DND-41 (cell line): ENCODE results near the gene KDM5A.

Experiments used
- ATAC-seq: fragments of 200-7000 bp; cut with Tn5 transposase; 3 replicates; pipeline ENCODE4 v1.9.1; 2021; ENCODE audit warnings: low read depth; ENCODE audit not compliant: insufficient read depth
- DNase-seq: peaks from one replicate; pipeline ENCODE4 v3.0.0-alpha.2; 2020
- H2AFZ ChIP-seq: 2 replicates; pipeline ENCODE4 v1.6.0; 2012; ENCODE audit warnings: low read depth, low read length
- H3K27ac ChIP-seq: 2 replicates; pipeline ENCODE4 v1.5.1; 2012; ENCODE audit warnings: low read length, inconsistent platforms
- H3K27me3 ChIP-seq: fragments of 200-600 bp; sonication (generic); 2 replicates; pipeline ENCODE4 v1.6.0; 2012; ENCODE audit warnings: low read length, mild to moderate bottlenecking, inconsistent platforms; ENCODE audit not compliant: insufficient read depth, poor library complexity
- H3K36me3 ChIP-seq: 2 replicates; pipeline ENCODE4 v1.5.1; 2012; ENCODE audit warnings: low read length, inconsistent platforms; ENCODE audit not compliant: insufficient read depth
- H3K4me1 ChIP-seq: 2 replicates; pipeline ENCODE4 v1.5.1; 2012; ENCODE audit warnings: mild to moderate bottlenecking, low read length; ENCODE audit not compliant: insufficient read depth
- H3K4me2 ChIP-seq: 2 replicates; pipeline ENCODE4 v1.6.0; 2012; ENCODE audit warnings: mild to moderate bottlenecking, moderate library complexity, low read length, inconsistent platforms; ENCODE audit not compliant: insufficient read depth
- H3K4me3 ChIP-seq, 2 experiments: fragments of 200-600 bp in 1 of 2; shearing (Covaris generic) in 1 of 2; 2 replicates each; pipeline ENCODE4 v1.5.1; 2012 to 2016; ENCODE audit warnings: inconsistent platforms in 2 of 2, low read length in 2 of 2, mild to moderate bottlenecking in 2 of 2, low read depth in 1 of 2, moderate library complexity in 1 of 2
- H3K79me2 ChIP-seq: 2 replicates; pipeline ENCODE4 v1.6.0; 2012; ENCODE audit warnings: low read length, inconsistent platforms; ENCODE audit not compliant: insufficient read depth
- H3K9ac ChIP-seq: 2 replicates; pipeline ENCODE4 v1.6.0; 2012; ENCODE audit warnings: low read depth, mild to moderate bottlenecking, inconsistent platforms, low read length, moderate library complexity
- H3K9me3 ChIP-seq: 2 replicates; pipeline ENCODE4 v1.5.1; 2012; ENCODE audit warnings: low read length, moderate library complexity, mild to moderate bottlenecking, inconsistent platforms; ENCODE audit not compliant: insufficient read depth, severe bottlenecking
- H4K20me1 ChIP-seq: 2 replicates; pipeline ENCODE4 v1.6.0; 2012; ENCODE audit warnings: low read length; ENCODE audit not compliant: insufficient read depth
- CTCF ChIP-seq: IDR thresholded peaks from 2 replicates; pipeline ENCODE4 v1.5.1; 2012; ENCODE audit warnings: borderline replicate concordance, low read length, moderate library complexity, mild to moderate bottlenecking; ENCODE audit not compliant: poor library complexity, severe bottlenecking; ENCODE audit errors: extremely low read depth
- EZH2 ChIP-seq: IDR thresholded peaks from 3 replicates; pipeline ENCODE4 v1.6.1; 2012; ENCODE audit warnings: borderline replicate concordance, low read depth, mild to moderate bottlenecking, moderate library complexity, low read length, inconsistent platforms; ENCODE audit not compliant: severe bottlenecking

The KDM5A gene

GRCh38 chr12:232731-233614 is 156.1 kb downstream of the KDM5A start:
- ATAC-seq (no peak), DNase-seq (no peak)
- Histone ChIP-seq H3K36me3 (no peaks in the 10 kb centered on the region), H3K4me1 (no peaks in the 10 kb centered on the region), H3K9me3 (peaks cover 9% of the 10 kb centered on the region), H3K9ac (no peak overlapping the region), H3K4me2 (no peak overlapping the region), H3K79me2 (no peaks in the 10 kb centered on the region), H2AFZ (no peak overlapping the region), H4K20me1 (no peaks in the 10 kb centered on the region), H3K27ac (no peak overlapping the region), H3K4me3 (no peak overlapping the region), H3K27me3 (peaks cover 19% of the 10 kb centered on the region)
- TF ChIP-seq CTCF, result no peak
- TF ChIP-seq EZH2, result no peak

GRCh38 chr12:230925-231671 is 158.0 kb downstream of the KDM5A start:
- Histone ChIP-seq H3K4me1 (no peaks in the 10 kb centered on the region), H2AFZ (no peak overlapping the region), H3K4me2 (no peak overlapping the region), H3K27ac (no peak overlapping the region), H3K79me2 (no peaks in the 10 kb centered on the region), H3K36me3 (no peaks in the 10 kb centered on the region), H3K9ac (no peak overlapping the region), H4K20me1 (no peaks in the 10 kb centered on the region; the same call in 1 of the 2 replicates), H3K4me3 (no peak overlapping the region), H3K9me3 (peaks cover 3% of the 10 kb centered on the region), H3K27me3 (peaks cover 33% of the 10 kb centered on the region)
- TF ChIP-seq EZH2, result no peak
- no peak for TF ChIP-seq CTCF
- DNase-seq (no peak), ATAC-seq (no peak)
